HFFc6 (cell line): ENCODE results near the gene CNN3. TPM values are rescaled to one million over a fixed set of nuclear protein-coding genes. Genes with fewer than 3 reads are reported as not detected.

ENCODE experiments used
- DNase-seq: peaks from one replicate; pipeline ENCODE4 v3.0.0-alpha.2; 2018
- H3K27ac Mint-ChIP-seq: 2 replicates; pipeline ENCODE4 v1.8.0; 2020; ENCODE audit warnings: mild to moderate bottlenecking, mixed read lengths
- H3K27me3 Mint-ChIP-seq: 2 replicates; pipeline ENCODE4 v1.8.0; 2021; ENCODE audit warnings: mild to moderate bottlenecking, moderate library complexity, mixed read lengths; ENCODE audit not compliant: insufficient read depth
- H3K36me3 Mint-ChIP-seq: 2 replicates; pipeline ENCODE4 v1.8.0; 2021; ENCODE audit warnings: low read depth, mixed read lengths
- H3K4me1 Mint-ChIP-seq: 2 replicates; pipeline ENCODE4 v1.8.0; 2020; ENCODE audit warnings: low read depth, mixed read lengths
- H3K4me3 Mint-ChIP-seq: 2 replicates; pipeline ENCODE4 v1.8.0; 2020; ENCODE audit warnings: mild to moderate bottlenecking, moderate library complexity, mixed read lengths
- H3K9me3 Mint-ChIP-seq: 2 replicates; pipeline ENCODE4 v1.8.0; 2020; ENCODE audit warnings: mild to moderate bottlenecking, mixed read lengths
- total RNA-seq, 6 experiments: library from RNA; stranded (reverse); fragmentation: NEBNext Ultra II Directional; extraction: Animal tissue kit (Norgen Biotek cat#: 25700); gene quantifications; 2 replicates in 1 of 6; 3 replicates in 5 of 6; pipeline ENCODE4 v1.2.3, GENCODE V29; 2021
- TF ChIP-seq, protein P1 (sequence below): fragments of 200-600 bp; sonication (generic); IDR thresholded peaks from 2 replicates; pipeline ENCODE4 v1.5.0; 2021; ENCODE audit warnings: antibody characterized with exemption, mild to moderate bottlenecking

Gene CNN3
- total RNA-seq, 6 experiments from 2014 or later, result 210 to 253 (median 232) TPM

DNA sequence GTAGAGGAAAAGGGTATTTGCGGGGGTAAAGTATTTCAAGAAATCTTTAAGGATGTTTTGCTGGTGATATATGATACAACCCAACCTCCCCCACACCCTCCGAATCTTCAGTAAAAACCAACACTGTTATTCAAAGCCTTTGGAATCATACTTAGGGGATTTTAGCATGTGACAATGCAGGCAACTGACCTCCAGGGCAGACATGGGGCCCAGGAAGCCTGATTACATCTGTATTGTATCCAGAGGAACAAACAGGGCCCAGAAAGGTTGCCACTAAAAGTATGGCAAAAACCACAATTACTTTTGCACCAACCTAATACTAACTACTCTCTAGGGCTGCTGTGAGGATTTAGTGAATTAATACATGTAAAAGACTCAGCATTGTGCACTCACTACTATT is 43.9 kb upstream of the CNN3 start:
- peak overlapping the region; percentile 35 for H3K4me3 Mint-ChIP-seq
- DNase-seq, result peak; percentile 14

DNA sequence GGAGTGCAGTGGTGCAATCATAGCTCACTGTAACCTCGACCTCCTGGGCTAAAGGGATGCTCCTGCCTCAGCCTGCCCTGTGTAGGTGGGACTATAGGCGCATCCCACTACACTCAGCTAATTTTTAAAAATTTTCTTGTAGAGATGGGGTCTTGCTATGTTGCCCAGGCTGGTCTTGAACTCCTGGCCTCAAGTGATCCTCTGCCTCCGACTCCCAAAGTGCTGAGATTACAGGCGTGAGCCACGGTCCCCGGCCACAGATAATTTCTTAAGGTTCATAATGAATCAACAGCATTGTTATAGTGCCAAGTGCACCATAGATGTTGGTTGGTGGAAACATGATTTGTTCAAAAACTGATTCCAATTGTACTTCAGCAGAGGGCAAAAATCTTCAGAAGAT is 42.2 kb upstream of the CNN3 start:
- peaks cover 36% of the 10 kb centered on the region for H3K4me1 Mint-ChIP-seq
- H3K9me3 Mint-ChIP-seq, result no peaks in the 10 kb centered on the region
- TF ChIP-seq, protein P1, sequence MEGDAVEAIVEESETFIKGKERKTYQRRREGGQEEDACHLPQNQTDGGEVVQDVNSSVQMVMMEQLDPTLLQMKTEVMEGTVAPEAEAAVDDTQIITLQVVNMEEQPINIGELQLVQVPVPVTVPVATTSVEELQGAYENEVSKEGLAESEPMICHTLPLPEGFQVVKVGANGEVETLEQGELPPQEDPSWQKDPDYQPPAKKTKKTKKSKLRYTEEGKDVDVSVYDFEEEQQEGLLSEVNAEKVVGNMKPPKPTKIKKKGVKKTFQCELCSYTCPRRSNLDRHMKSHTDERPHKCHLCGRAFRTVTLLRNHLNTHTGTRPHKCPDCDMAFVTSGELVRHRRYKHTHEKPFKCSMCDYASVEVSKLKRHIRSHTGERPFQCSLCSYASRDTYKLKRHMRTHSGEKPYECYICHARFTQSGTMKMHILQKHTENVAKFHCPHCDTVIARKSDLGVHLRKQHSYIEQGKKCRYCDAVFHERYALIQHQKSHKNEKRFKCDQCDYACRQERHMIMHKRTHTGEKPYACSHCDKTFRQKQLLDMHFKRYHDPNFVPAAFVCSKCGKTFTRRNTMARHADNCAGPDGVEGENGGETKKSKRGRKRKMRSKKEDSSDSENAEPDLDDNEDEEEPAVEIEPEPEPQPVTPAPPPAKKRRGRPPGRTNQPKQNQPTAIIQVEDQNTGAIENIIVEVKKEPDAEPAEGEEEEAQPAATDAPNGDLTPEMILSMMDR, result no peak
- no peaks in the 10 kb centered on the region; the same call in 1 of the 2 replicates for H3K27me3 Mint-ChIP-seq
- no peak for DNase-seq
- H3K36me3 Mint-ChIP-seq, result 0 out of 2 replicates have a peak, but pooled peaks cover 3% of the 10 kb centered on the region
- no peak overlapping the region for H3K27ac Mint-ChIP-seq
- no peak overlapping the region for H3K4me3 Mint-ChIP-seq

More for the DNA sequence above, 43.9 kb upstream of the CNN3 start:
- Mint-ChIP-seq H3K27ac (peak overlapping the region; percentile 73), H3K27me3 (no peaks in the 10 kb centered on the region), H3K9me3 (no peaks in the 10 kb centered on the region), H3K4me1 (peaks cover 49% of the 10 kb centered on the region), H3K36me3 (peaks cover 3% of the 10 kb centered on the region; the same call in 1 of the 2 replicates)
- TF ChIP-seq, protein P1, result no peak

DNA sequence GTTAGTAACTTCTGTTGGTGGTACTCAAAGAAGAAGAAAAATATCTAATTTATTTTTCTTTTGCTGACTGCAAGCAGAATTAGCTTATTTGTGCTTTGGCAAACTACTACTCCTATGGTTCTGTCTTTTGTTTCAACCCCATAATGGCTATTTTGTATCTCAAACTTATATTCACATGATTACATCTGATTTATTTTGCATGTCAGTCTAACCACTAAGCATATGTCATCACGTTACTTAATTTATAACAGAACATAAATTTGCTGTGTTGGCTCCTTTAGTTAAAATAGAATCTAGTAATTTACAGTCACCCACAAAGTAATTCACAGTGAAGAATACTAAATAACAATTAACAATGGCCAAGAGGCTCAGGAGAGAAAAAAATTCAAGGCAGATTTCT is 39.1 kb upstream of the CNN3 start:
- DNase-seq, result no peak
- TF ChIP-seq, protein P1, result no peak
- Mint-ChIP-seq H3K4me3 (no peak overlapping the region), H3K4me1 (peaks cover 23% of the 10 kb centered on the region), H3K27me3 (no peaks in the 10 kb centered on the region; the same call in 1 of the 2 replicates), H3K9me3 (no peaks in the 10 kb centered on the region), H3K27ac (no peak overlapping the region), H3K36me3 (0 out of 2 replicates have a peak, but pooled peaks cover 3% of the 10 kb centered on the region)

DNA sequence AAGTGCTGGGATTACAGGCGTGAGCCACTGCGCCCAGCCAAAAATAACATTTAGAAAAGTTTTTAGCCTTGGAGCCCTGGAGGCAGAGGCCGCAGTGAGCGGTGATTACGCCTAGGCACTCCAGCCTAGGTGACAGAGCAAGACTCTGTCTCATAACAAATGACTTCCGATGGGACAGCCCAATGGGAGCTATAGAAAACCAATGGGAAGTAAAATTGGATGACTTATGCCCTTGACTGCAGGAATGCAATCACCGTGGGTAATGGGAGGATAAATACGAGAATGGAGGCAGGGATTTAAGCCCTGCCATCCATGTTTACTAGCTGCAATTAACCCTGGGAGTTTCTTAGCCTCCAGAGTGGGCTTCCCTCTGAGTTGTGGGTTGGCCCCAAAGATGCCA is 37.0 kb upstream of the CNN3 start:
- no peak for DNase-seq
- H3K27me3 Mint-ChIP-seq, result no peaks in the 10 kb centered on the region; the same call in 1 of the 2 replicates
- no peak overlapping the region for H3K27ac Mint-ChIP-seq
- TF ChIP-seq, protein P1, result no peak
- no peaks in the 10 kb centered on the region for H3K9me3 Mint-ChIP-seq
- no peak overlapping the region for H3K4me3 Mint-ChIP-seq
- H3K4me1 Mint-ChIP-seq, result peaks cover 15% of the 10 kb centered on the region
- H3K36me3 Mint-ChIP-seq, result 0 out of 2 replicates have a peak, but pooled peaks cover 3% of the 10 kb centered on the region

DNA sequence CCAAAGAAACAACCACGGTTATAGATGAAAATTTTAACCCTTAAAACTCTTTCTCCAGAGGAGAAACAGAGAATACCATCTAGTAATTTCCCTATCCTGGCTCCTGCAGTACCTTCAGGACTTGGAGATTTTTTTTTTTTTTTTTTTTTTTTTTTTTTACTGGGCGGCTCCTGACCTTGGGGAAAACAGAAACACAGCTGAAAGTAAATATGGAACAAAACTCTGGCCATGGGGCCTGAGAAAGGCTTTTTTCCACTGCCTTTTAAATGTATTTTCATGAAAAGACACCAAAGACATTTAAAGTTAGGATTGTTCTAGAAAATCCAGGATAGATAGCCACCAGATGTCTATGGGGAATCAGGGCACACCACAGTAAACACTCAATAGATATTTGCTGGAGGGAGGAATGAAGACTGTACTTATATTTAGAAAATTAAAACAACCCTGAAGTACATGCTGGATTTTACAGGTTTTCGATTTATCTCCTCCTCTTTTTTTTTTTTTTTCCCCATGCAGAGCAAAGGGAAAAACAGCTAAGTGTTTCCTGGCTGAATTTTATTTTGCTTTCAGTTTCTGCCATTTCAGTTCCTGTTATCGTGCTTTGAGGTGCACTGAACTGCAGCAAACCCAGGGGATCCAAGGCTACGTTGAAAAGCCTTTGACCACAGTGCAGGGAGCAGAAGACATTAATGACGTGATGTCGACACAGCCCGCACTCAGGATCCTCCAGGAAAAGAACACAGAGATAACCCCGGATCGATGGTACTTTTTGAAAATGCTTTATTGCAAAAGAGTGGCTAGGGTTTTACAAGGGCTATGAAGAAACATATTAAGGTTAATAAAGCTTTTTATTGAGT is 35.7 kb upstream of the CNN3 start:
- peak overlapping the region; percentile 88 for H3K4me3 Mint-ChIP-seq
- TF ChIP-seq, protein P1, result no peak
- H3K27me3 Mint-ChIP-seq, result no peaks in the 10 kb centered on the region; the same call in 1 of the 2 replicates
- no peaks in the 10 kb centered on the region for H3K36me3 Mint-ChIP-seq
- DNase-seq, result peak; percentile 15
- no peaks in the 10 kb centered on the region for H3K9me3 Mint-ChIP-seq
- H3K4me1 Mint-ChIP-seq, result peaks cover 15% of the 10 kb centered on the region
- peak overlapping the region; percentile 86 for H3K27ac Mint-ChIP-seq
